HCT116 (cell line): ENCODE data around the gene ISOC2.

Experiments used
- CTCF ChIP-seq, 3 experiments: fragments of 200-600 bp in 1 of 3; sonication (generic) in 1 of 3; IDR thresholded peaks in 2 of 3; conservative IDR thresholded peaks in 1 of 3; 2 replicates each; pipeline ENCODE4 v1.5.1; 2012 to 2017; ENCODE audit warnings: low read depth in 2 of 3, low read length in 2 of 3, antibody characterized with exemption in 1 of 3, borderline replicate concordance in 1 of 3, control low read depth in 1 of 3, mild to moderate bottlenecking in 1 of 3, mixed read lengths in 1 of 3, mixed run types in 1 of 3, moderate library complexity in 1 of 3; ENCODE audit not compliant: insufficient read depth in 1 of 3
- EZH2 ChIP-seq: fragments of 200-600 bp; sonication (generic); IDR thresholded peaks from 2 replicates; pipeline ENCODE4 v1.6.1; 2017; ENCODE audit warnings: antibody characterized with exemption, mixed run types
- EZH2phosphoT487 ChIP-seq: fragments of 200-600 bp; IDR thresholded peaks from 2 replicates; pipeline ENCODE4 v1.6.1; 2018; ENCODE audit warnings: antibody characterized with exemption, borderline replicate concordance
- FOSL1 ChIP-seq: IDR thresholded peaks from 2 replicates; pipeline ENCODE4 v1.6.1; 2012; ENCODE audit warnings: low read depth
- POLR2A ChIP-seq: IDR thresholded peaks from 2 replicates; pipeline ENCODE4 v1.7.0; 2011; ENCODE audit warnings: borderline replicate concordance; ENCODE audit not compliant: insufficient read depth, insufficient read length; ENCODE audit errors: extremely low read depth
- POLR2AphosphoS5 ChIP-seq: IDR thresholded peaks from 2 replicates; pipeline ENCODE4 v1.6.1; 2011; ENCODE audit warnings: mild to moderate bottlenecking, low read depth, low read length, moderate library complexity
- RAD21 ChIP-seq: IDR thresholded peaks from 2 replicates; pipeline ENCODE4 v1.6.1; 2012; ENCODE audit warnings: low read depth, mild to moderate bottlenecking
- TCF7L2 ChIP-seq: IDR thresholded peaks from 2 replicates; pipeline ENCODE4 v1.7.0; 2011; ENCODE audit warnings: borderline replicate concordance, inconsistent platforms; ENCODE audit not compliant: insufficient read depth, insufficient read length; ENCODE audit errors: extremely low read depth
- ZBTB33 ChIP-seq: IDR thresholded peaks from 2 replicates; pipeline ENCODE4 v1.6.1; 2011; ENCODE audit warnings: mild to moderate bottlenecking, low read length, moderate library complexity; ENCODE audit not compliant: insufficient replicate concordance; ENCODE audit errors: extremely low read depth
- ZFX ChIP-seq: fragments of 450-650 bp; IDR thresholded peaks from 2 replicates; pipeline ENCODE4 v1.6.1; 2017
- ZNF274 ChIP-seq: fragments of 200-500 bp; sonication (Bioruptor generic); IDR thresholded peaks from 2 replicates; pipeline ENCODE4 v1.6.1; 2014; ENCODE audit warnings: mild to moderate bottlenecking, low read depth, low read length, inconsistent platforms

GRCh38 chr19:55451965-55452748, 9.3 kb downstream of the ISOC2 start:
- TF ChIP-seq POLR2A (no peak), CTCF (IDR thresholded peaks at IDR 0.05 in 2 of 3, conservative IDR thresholded peaks at IDR 0.05 in 1 of 3; ENCODE audit: borderline replicate concordance in 1 of 3, insufficient read depth in 1 of 3, low read depth in 2 of 3, low read length in 2 of 3) (no peak), TCF7L2 (no peak), POLR2AphosphoS5 (no peak), EZH2 (no peak), ZFX (no peak), ZNF274 (no peak), EZH2phosphoT487 (no peak), FOSL1 (no peak), RAD21 (no peak), ZBTB33 (no peak)
